NCI-H187 (cell line): ENCODE results near the gene CEACAM19.
"Not testable (repeated sequence)": the region's sequence is repeated elsewhere in the genome, so short reads cannot be mapped to it uniquely, and the experiment has no call there.

ENCODE experiments used
- DNase-seq, 2 experiments: peaks; one replicate each; lab custom pipeline; 2025; lab: John Stamatoyannopoulos, UW

Gene CEACAM19

DNA sequence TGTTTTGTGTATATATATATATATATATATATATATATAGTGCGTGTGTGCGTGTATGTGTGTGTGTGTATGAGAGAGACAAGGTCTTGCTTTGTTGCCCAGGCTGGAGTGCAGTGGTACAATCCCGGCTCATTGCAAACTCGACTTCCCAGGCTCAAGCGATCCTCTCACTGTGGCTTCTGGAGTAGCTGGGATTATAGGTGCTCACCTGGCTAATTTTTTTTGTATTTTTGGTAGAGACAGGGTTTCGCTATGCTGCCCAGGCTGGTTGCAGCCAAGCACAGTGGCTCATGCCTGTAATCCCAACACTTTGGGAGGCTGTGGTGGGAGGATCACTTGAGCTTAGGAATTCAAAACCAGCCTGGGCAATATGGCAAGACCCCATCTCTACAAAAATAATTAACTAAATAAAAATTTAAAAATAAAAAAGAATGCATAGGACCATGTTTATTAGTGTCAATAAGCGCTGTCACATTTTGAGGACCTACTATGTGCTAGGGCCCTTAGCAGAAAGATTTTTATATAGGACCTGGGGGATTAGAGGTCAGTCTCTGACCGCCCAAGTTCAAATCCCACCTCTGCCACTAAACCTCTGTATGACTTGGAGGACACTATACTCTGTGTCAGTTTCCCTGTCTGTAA is 25.8 kb upstream of the CEACAM19 start:
- DNase-seq = no peak

DNA sequence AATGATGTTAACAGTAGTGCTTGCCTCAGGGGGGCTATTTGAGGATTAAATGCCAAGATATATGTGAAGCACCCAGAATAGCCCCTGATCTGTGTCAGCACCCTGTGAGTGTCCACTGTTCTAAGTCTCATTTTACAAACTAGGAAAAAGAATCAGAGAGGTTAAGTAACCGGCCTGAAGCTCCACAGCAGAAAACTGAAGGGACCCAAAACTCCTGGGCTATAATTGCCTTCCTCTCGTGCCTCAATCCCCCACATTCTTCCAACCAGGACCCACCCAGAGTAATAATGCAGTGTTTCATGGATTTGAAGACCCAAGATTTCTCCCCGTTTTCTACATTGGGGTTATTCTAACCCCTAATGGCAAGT is 25.2 kb upstream of the CEACAM19 start:
- no peak for DNase-seq

DNA sequence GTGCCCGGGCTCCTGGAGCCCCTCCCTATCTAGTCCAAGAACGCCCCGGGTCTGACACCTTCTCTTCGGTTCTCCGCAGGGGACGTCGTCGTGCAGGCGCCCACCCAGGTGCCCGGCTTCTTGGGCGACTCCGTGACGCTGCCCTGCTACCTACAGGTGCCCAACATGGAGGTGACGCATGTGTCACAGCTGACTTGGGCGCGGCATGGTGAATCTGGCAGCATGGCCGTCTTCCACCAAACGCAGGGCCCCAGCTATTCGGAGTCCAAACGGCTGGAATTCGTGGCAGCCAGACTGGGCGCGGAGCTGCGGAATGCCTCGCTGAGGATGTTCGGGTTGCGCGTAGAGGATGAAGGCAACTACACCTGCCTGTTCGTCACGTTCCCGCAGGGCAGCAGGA is 24.1 kb upstream of the CEACAM19 start:
- DNase-seq = no peak

- DNase-seq = no peak
These were observed 22.5 kb upstream of the CEACAM19 start for GRCh38 chr19:44648631-44649251.

DNA sequence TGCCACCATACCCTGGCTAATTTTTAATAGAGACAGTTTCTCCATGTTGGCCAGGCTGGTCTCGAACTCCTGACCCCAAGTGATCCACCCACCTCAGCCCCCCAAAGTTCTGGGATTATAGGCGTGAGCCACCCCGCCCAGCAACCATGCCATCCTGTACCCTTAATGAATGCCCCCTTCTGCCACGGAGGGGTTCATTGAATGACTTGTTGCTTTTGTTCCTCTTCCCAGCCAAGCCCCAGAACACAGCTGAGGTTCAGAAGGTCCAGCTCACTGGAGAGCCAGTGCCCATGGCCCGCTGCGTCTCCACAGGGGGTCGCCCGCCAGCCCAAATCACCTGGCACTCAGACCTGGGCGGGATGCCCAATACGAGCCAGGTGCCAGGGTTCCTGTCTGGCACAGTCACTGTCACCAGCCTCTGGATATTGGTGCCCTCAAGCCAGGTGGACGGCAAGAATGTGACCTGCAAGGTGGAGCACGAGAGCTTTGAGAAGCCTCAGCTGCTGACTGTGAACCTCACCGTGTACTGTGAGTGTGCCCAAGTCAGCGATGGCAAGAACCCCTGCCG is 21.6 kb upstream of the CEACAM19 start:
- no peak for DNase-seq

- no peak for DNase-seq
These were observed 17.9 kb upstream of the CEACAM19 start for GRCh38 chr19:44653343-44653742.

- DNase-seq = no peak
These were observed 17.1 kb upstream of the CEACAM19 start for GRCh38 chr19:44653977-44654774.

- DNase-seq = peak in 1 of 2 experiments; percentile 24
These were observed 13.9 kb upstream of the CEACAM19 start for GRCh38 chr19:44657211-44657921.

DNA sequence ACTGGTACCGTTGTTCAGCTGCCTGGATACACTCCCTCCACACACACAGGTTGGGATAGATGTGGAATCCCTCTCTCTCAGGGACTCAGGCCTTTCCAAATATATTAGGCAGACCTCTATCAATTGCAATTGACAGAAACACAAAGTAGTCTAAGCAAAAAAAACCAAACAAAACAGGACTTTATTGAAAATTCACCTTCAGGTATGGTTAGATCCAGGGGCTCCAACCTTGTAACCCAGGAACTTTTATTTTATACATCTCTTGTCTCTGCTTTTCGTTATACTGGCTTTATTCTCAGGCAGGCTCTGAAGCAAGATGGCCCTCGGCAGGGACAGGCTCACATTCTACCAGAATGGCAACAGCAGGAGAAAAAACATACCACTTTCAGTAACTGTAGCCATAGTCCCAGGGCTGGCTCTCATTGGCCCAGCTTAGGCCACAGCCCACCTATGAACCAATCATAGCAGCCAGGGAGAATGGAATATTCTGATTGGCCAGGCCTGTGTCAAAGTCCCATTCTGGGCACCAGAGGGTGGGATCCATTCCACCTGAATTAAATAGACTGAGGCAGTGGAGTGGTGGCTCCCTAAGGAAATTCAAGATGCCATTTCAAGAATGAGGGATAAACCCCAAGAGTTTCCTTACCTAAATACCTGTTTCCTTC is 13.1 kb upstream of the CEACAM19 start:
- no peak for DNase-seq

- DNase-seq = no peak
These were observed 11.2 kb upstream of the CEACAM19 start for GRCh38 chr19:44660081-44660480.

GRCh38 chr19:44661205-44661604 is 10.1 kb upstream of the CEACAM19 start:
- no peak for DNase-seq

- no peak for DNase-seq
These were observed 9.4 kb upstream of the CEACAM19 start for GRCh38 chr19:44661904-44662303.

DNA sequence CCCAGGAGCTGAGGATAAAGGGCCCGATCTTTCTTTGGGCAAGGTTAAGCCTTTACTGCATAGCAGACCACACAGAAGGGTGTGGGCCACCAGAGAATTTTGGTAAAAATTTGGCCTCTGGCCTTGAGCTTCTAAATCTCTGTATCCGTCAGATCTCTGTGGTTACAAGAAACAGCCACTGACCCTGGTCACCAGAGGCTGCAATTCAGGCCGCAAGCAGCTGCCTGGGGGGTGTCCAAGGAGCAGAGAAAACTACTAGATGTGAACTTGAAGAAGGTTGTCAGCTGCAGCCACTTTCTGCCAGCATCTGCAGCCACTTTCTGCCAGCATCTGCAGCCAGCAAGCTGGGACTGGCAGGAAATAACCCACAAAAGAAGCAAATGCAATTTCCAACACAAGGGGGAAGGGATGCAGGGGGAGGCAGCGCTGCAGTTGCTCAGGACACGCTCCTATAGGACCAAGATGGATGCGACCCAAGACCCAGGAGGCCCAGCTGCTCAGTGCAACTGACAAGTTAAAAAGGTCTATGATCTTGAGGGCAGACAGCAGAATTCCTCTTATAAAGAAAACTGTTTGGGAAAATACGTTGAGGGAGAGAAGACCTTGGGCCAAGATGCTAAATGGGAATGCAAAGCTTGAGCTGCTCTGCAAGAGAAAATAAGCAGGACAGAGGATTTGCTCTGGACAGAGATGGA is 8.4 kb upstream of the CEACAM19 start:
- no peak for DNase-seq

- DNase-seq = no peak
These were observed 7.3 kb upstream of the CEACAM19 start for GRCh38 chr19:44663996-44664395.

GRCh38 chr19:44664976-44665375 is 6.3 kb upstream of the CEACAM19 start:
- no peak for DNase-seq

DNA sequence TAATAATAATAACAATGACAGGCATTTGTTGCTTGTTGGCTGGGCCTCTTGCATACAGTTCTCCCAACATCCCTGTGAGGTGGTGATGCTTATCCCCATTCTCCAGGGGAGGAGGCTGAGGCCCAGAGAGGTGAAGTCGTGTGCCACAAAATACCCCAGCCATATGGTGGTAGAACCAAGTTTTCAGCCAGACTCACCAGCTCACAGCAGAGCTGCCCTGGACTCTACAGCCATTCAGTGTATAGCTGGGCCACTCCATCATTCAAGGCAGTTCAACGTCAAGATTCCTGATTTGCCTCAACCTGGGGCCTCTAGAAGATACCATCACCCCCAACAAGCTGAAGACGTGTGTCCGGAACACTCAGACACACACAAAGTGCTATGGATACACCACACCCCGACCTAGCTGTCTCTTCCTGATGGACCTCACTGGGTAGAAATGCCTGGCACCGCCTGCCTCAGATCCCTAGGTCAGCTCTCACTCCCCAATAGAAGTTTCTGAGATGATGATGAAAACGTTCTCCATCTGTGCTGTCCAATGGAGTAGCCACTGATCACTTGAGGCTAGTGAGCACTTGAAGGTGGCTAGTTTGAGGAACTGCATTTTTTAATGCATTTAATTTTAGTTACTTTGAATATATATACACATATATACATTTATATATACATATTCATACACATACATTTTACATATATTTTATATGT is 4.3 kb upstream of the CEACAM19 start:
- no peak for DNase-seq

DNA sequence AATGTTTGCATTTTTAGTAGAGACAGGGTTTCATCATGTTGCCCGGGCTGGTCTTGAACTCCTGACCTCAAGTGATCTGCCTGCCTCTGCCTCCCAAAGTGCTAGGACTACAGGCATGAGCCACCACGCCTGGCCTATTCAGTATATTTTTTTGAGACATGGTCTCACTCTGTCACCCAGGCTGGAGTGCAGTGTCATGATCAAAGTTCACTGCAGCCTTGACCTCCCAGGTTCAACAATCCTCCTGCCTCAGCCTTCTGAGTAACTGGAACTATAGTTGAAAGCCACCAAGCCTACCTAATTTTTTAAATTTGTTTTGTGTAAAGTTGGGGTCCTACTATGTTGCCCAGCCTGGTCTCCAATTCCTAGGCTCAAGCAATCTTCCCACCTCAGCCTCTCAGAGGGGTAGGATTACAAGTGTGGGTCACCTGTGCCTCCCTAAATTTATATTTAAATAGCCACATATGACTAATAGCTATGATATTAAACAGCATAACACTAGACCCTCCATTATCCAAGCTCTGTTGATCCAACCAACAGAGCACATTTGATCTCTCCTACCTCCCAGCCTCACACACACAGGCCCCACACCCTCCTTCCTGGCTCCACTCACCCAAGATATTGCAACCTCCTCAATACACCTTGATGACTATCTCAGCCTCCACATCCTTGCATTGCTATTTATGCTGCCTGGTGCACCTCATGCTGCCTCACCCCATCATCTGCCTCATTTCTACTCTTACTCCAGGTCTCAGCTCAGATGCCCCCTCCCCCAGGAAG is 2.1 kb upstream of the CEACAM19 start:
- DNase-seq = no peak

GRCh38 chr19:44670027-44670426 is 1.3 kb upstream of the CEACAM19 start:
- DNase-seq = not testable (repeated sequence)

- no peak for DNase-seq
These were observed 944 bp downstream of the CEACAM19 start for GRCh38 chr19:44672226-44672625.

DNA sequence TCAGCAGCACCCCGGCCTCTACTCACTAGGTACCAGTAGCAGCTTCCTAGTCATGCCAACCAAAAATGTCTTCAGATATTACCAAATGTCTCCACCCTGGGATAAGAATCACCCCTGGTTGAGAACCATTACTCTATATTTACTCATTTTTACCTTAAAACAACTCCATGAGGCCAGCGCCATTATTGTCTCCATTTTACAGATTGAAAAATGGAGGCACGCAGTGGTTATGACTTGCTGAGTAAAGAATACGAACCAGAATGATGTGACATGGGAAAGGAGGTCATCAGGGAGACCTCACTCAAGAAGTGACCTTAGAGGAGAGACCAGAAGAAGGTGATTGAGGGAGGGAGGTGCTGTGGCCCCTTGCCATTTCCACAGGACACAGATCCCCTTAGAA is 2.2 kb downstream of the CEACAM19 start:
- no peak for DNase-seq
